Activated T-helper 17 cell treated with anti-CD3 and anti-CD28 coated beads, Interleukin-2, amount 50 U/mL, for 72 hours (primary cell): ENCODE measurements around the gene APEX1. TPM values are rescaled to one million over a fixed set of nuclear protein-coding genes. Genes with fewer than 3 reads are reported as not detected.
"Not testable (repeated sequence)": the region's sequence is repeated elsewhere in the genome, so short reads cannot be mapped to it uniquely, and the experiment has no call there.

Experiments
- ATAC-seq: fragments of 150-1000 bp; cut with Tn5 transposase; replicated peaks from 2 replicates; pipeline ENCODE4 v1.10.0; 2021; ENCODE audit warnings: mild to moderate bottlenecking, moderate library complexity
- H3K27ac Mint-ChIP-seq: one replicate; pipeline ENCODE4 v1.8.0; 2022; ENCODE audit warnings: mixed read lengths
- H3K27me3 Mint-ChIP-seq: one replicate; pipeline ENCODE4 v1.8.0; 2022; ENCODE audit warnings: mixed read lengths
- H3K36me3 Mint-ChIP-seq: one replicate; pipeline ENCODE4 v1.8.0; 2022; ENCODE audit warnings: low read depth, mild to moderate bottlenecking, mixed read lengths
- H3K4me1 Mint-ChIP-seq: one replicate; pipeline ENCODE4 v1.8.0; 2022; ENCODE audit warnings: mixed read lengths
- H3K4me3 Mint-ChIP-seq: one replicate; pipeline ENCODE4 v1.8.0; 2022; ENCODE audit warnings: mild to moderate bottlenecking, mixed read lengths
- H3K9me3 Mint-ChIP-seq: one replicate; pipeline ENCODE4 v1.8.0; 2022; ENCODE audit warnings: mixed read lengths
- total RNA-seq, 2 donors: library from RNA; stranded (reverse); gene quantifications; one replicate each; pipeline ENCODE4 v1.2.3, GENCODE V29; 2022

APEX1 gene
- total RNA-seq, 2 donors from 2014 or later: 151 to 224 TPM

DNA sequence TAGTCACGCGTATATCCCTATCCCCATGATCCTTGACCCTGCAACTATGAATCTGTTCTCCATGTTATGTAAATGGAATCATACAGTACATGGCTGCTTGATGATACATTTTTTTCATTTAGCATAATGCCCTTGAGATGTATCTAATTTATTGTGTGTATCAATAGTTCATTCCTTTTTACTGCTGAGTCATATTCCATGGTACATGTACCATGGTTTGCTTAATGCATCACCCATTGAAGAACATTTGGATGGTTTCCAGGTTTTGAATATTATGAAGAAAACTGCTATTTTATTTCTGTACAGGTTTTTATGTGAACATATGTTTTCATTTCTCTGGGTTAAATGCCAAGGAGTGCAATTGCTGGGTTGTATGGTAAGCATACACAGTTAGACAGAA is 46.3 kb downstream of the APEX1 start:
- Mint-ChIP-seq H3K9me3 (no peaks in the 10 kb centered on the region), H3K4me1 (no peaks in the 10 kb centered on the region), H3K27me3 (no peaks in the 10 kb centered on the region), H3K4me3 (no peak overlapping the region), H3K36me3 (no peaks in the 10 kb centered on the region), H3K27ac (no peak overlapping the region)
- ATAC-seq: no peak

DNA sequence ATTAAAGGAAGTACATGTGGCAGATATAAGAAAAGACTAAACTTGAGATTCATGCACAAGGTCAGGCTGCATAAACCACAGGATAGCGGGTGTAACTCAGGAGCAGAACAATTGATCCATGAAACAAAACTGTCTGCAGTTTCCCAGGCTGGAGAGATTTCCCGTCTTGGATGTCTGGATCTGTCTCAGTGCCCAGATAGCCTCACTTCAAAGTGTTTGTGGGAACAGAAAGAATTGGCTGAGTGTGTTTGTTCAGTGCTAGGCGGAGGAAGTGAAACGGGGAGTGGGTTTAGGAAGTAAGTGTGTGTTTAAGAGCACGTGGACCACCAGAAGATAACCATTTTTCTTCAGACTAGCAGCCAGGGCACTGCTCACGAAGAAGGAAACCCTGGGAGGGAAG is 48.9 kb downstream of the APEX1 start:
- ATAC-seq: no peak
- H3K36me3 Mint-ChIP-seq: no peaks in the 10 kb centered on the region
- no peak overlapping the region for H3K27ac Mint-ChIP-seq
- H3K4me1 Mint-ChIP-seq: no peaks in the 10 kb centered on the region
- no peaks in the 10 kb centered on the region for H3K27me3 Mint-ChIP-seq
- H3K4me3 Mint-ChIP-seq: no peak overlapping the region
- H3K9me3 Mint-ChIP-seq: no peaks in the 10 kb centered on the region

DNA sequence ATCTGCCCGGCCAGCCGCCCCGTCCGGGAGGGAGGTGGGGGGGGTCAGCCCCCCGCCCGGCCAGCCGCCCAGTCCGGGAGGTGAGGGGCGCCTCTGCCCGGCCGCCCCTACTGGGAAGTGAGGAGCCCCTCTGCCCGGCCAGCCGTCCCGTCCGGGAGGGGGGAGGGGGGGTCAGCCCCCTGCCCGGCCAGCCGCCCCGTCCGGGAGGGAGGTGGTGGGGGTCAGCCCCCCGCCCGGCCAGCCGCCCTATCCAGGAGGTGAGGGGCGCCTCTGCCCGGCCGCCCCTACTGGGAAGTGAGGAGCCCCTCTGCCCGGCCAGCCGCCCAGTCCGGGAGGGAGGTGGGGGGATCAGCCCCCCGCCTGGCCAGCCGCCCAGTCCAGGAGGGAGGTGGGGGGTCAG is 51.2 kb downstream of the APEX1 start:
- not testable (repeated sequence) for H3K9me3 Mint-ChIP-seq, H3K4me3 Mint-ChIP-seq, ATAC-seq, H3K4me1 Mint-ChIP-seq, H3K36me3 Mint-ChIP-seq, H3K27me3 Mint-ChIP-seq, H3K27ac Mint-ChIP-seq

DNA sequence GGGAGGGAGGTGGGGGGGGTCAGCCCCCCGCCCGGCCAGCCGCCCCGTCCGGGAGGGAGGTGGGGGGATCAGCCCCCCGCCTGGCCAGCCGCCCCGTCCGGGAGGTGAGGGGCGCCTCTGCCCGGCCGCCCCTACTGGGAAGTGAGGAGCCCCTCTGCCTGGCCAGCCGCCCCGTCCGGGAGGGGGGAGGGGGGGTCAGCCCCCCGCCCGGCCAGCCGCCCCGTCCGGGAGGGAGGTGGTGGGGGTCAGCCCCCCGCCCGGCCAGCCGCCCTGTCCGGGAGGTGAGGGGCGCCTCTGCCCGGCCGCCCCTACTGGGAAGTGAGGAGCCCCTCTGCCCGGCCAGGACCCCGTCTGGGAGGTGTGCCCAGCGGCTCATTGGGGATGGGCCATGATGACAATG is 51.7 kb downstream of the APEX1 start:
- H3K4me1 Mint-ChIP-seq, H3K27ac Mint-ChIP-seq, H3K9me3 Mint-ChIP-seq, H3K36me3 Mint-ChIP-seq, H3K27me3 Mint-ChIP-seq, ATAC-seq, H3K4me3 Mint-ChIP-seq: not testable (repeated sequence)

Other genes with a start within 250 kb of the APEX1 start
- gene OR11H6, start 231.5 kb upstream of the APEX1 start, total RNA-seq: not detected
- not detected for gene OR11H7, start 226.2 kb upstream of the APEX1 start, total RNA-seq
- gene OR11H4, start 215.9 kb upstream of the APEX1 start, total RNA-seq: not detected
- 10 to 100 TPM in 1 of 2 donors, 1 to 10 TPM in 1; 6.9 to 18.0 TPM for gene TTC5, start 149.3 kb upstream of the APEX1 start, total RNA-seq
- gene CCNB1IP1, start 121.9 kb upstream of the APEX1 start, total RNA-seq: 10 to 100 TPM; 53.5 to 93.4 TPM
- gene PARP2, start 111.6 kb upstream of the APEX1 start, total RNA-seq: 10 to 100 TPM; 35.2 to 65.3 TPM
- 10 to 100 TPM; 36.6 to 86.1 TPM for gene TEP1, start 41.7 kb upstream of the APEX1 start, total RNA-seq
- gene KLHL33, start 19.1 kb upstream of the APEX1 start, total RNA-seq: under 1 TPM; 0.04 to 0.11 TPM
- 10 to 100 TPM; 40.5 to 42.3 TPM for gene OSGEP, start 414 bp upstream of the APEX1 start, total RNA-seq
- gene PIP4P1, start 6.2 kb downstream of the APEX1 start, total RNA-seq: 10 to 100 TPM; 23.1 to 27.4 TPM
- 100 to 1,000 TPM; 135 to 231 TPM for gene PNP, start 14.2 kb downstream of the APEX1 start, total RNA-seq
- gene RNASE10, start 50.3 kb downstream of the APEX1 start, total RNA-seq: under 1 TPM in 1 of 2 donors, not detected in 1; 0.45 TPM
- gene RNASE9, start 105.8 kb downstream of the APEX1 start, total RNA-seq: not detected
- not detected for gene RNASE11, start 132.8 kb downstream of the APEX1 start, total RNA-seq
- not detected for gene RNASE12, start 136.2 kb downstream of the APEX1 start, total RNA-seq
- not detected for gene OR6S1, start 186.5 kb downstream of the APEX1 start, total RNA-seq
- 1 to 10 TPM; 1.0 to 6.1 TPM for gene RNASE4, start 229.3 kb downstream of the APEX1 start, total RNA-seq
- 10 to 100 TPM in 1 of 2 donors, 1 to 10 TPM in 1; 3.6 to 11.1 TPM for gene ANG, start 233.5 kb downstream of the APEX1 start, total RNA-seq